ENCODE measurements around the gene FNBP1. TPM values are rescaled to one million over a fixed set of nuclear protein-coding genes. Genes with fewer than 3 reads are reported as not detected.

Gene FNBP1
- total and polyA plus RNA-seq, 2 of the 13 experiments (the other 11 are each of a cell fraction or from before 2014, with no cell fraction given), result 5.4 to 19.5 TPM

DNA sequence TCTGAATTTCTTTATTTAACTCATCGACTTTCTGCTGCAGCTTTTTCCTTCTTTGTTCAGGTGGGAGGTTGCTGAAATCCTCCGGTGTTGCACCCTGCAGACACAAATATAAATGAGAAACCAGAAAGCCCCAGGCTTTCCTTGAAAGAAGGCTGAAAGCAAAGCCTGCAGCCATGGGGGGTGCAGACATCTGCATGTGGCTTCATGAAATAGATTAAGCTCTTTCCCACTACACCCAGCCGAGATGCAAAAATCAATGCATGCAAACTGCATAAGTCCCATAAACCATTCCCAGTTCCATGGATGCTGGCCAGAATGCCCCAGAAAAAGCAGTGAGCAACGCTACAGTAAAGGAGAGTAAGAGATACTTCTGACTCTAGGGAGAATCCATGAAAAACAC, 134.1 kb downstream of the FNBP1 start:
- no peaks in the 10 kb centered on the region for H3K27me3 ChIP-seq (ENCODE audit: control insufficient read depth in 1 of 2, insufficient read depth in 2 of 2, low read length in 2 of 2)
- H3K9me3 ChIP-seq (ENCODE audit: low read length), result no peaks in the 10 kb centered on the region
- H2AFZ ChIP-seq (ENCODE audit: low read length), result no peak overlapping the region
- DNase-seq (ENCODE audit: low spot score) (no peak), ATAC-seq (no peak), FAIRE-seq (no peak)
- TF ChIP-seq MIER3 (CRISPR knock-in tag; IDR thresholded peaks at IDR 0.05; ENCODE audit: borderline replicate concordance), result no peak
- 0 out of 2 replicates have a peak, but pooled peaks cover 2% of the 10 kb centered on the region for H3K4me1 ChIP-seq (ENCODE audit: insufficient read depth, low read length)
- WGBS (ENCODE audit: low lambda C conversion rate), result 96% methylated on average over 4 of the region's 4 CpGs
- H3K4me3 ChIP-seq (replicated peaks in 1 of 3; ENCODE audit: insufficient read depth in 1 of 3, low read depth in 2 of 3, low read length in 3 of 3), result no peak overlapping the region
- H3K9ac ChIP-seq (ENCODE audit: insufficient read depth, low read depth, low read length), result no peak overlapping the region
- H4K20me1 ChIP-seq (ENCODE audit: insufficient read depth, low read length), result no peaks in the 10 kb centered on the region
- no TSS peak for BruUV-seq (replicated peaks)
- in situ Hi-C loops (cut with HindIII; ENCODE audit: extremely low pct_ligation_motif_present, low pct_unique_long_range_greater_than_20kb), result no loop called here
- no peak overlapping the region for H3K4me2 ChIP-seq (ENCODE audit: low read depth, low read length)
- no peaks in the 10 kb centered on the region for H3K79me2 ChIP-seq (ENCODE audit: insufficient read depth, low read length)
- intact Hi-C loops (cut with micrococcal nuclease; ENCODE audit: unreplicated experiment), result no loop called here
- ChIA-PET POLR2A (interaction anchor here (0.7 kb wide), 1 partner anchor 11 kb away, joined by 3 read pairs; no protein-coding TSS in a partner anchor), CTCF (ENCODE audit: low intra/inter-chr PET ratio, low total read pairs) (no interaction called here)
- no peak overlapping the region for H3K27ac ChIP-seq (ENCODE audit: extremely low read length, insufficient read depth, low read length)
- 0 out of 5 replicates have a peak, but pooled peaks cover 0 to 3% of the 10 kb centered on the region in 2 experiments for H3K36me3 ChIP-seq (replicated peaks in 1 of 2; ENCODE audit: control insufficient read depth in 1 of 2, insufficient read depth in 2 of 2, low read length in 2 of 2)

DNA sequence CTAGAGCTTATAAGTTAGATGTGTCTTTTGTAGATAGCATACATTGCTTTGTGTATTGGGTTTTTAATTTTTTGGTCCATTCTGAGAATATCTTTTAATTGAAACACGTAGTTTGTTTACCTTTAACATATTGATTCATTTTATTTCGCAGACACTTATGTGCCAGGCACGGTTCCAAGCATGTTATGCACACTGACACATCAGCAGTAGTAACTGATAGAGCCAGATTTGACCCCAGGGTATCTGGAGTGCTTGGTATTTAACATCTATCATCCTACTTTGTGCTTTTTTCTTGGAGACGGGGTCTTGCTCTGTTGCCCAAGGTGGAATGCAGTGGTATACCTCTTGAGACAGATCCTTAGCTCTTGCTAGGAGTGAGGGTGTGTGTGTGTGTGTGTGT, 135.8 kb downstream of the FNBP1 start:
- in situ Hi-C loops (cut with HindIII; ENCODE audit: extremely low pct_ligation_motif_present, low pct_unique_long_range_greater_than_20kb) (no loop called here), intact Hi-C loops (cut with micrococcal nuclease; ENCODE audit: unreplicated experiment) (no loop called here)
- no peak overlapping the region for H3K9ac ChIP-seq (ENCODE audit: insufficient read depth, low read depth, low read length)
- CTCF ChIA-PET (ENCODE audit: low intra/inter-chr PET ratio, low total read pairs), result no interaction called here
- no peaks in the 10 kb centered on the region for H3K79me2 ChIP-seq (ENCODE audit: insufficient read depth, low read length)
- H3K4me2 ChIP-seq (ENCODE audit: low read depth, low read length), result no peak overlapping the region
- no peak for ATAC-seq
- H3K4me3 ChIP-seq (replicated peaks in 1 of 3; ENCODE audit: insufficient read depth in 1 of 3, low read depth in 2 of 3, low read length in 3 of 3), result no peak overlapping the region
- H3K27ac ChIP-seq (ENCODE audit: extremely low read length, insufficient read depth, low read length), result no peak overlapping the region
- no peak for DNase-seq (ENCODE audit: low spot score)
- peaks cover 2 to 3% of the 10 kb centered on the region in 2 experiments; a peak in 1 of 5 replicates for H3K36me3 ChIP-seq (replicated peaks in 1 of 2; ENCODE audit: control insufficient read depth in 1 of 2, insufficient read depth in 2 of 2, low read length in 2 of 2)
- H3K27me3 ChIP-seq (ENCODE audit: control insufficient read depth in 1 of 2, insufficient read depth in 2 of 2, low read length in 2 of 2), result no peaks in the 10 kb centered on the region
- POLR2A ChIA-PET, result no interaction called here
- 96% methylated on average over 4 of the region's 4 CpGs for WGBS (ENCODE audit: low lambda C conversion rate)
- H3K4me1 ChIP-seq (ENCODE audit: insufficient read depth, low read length), result no peaks in the 10 kb centered on the region
- no peaks in the 10 kb centered on the region for H3K9me3 ChIP-seq (ENCODE audit: low read length)
- no TSS peak for BruUV-seq (replicated peaks)
- no peaks in the 10 kb centered on the region for H4K20me1 ChIP-seq (ENCODE audit: insufficient read depth, low read length)
- FAIRE-seq, result no peak
- H2AFZ ChIP-seq (ENCODE audit: low read length), result no peak overlapping the region
- TF ChIP-seq ETV6 (CRISPR knock-in tag; conservative IDR thresholded peaks at IDR 0.05) (no peak), ELF3 (CRISPR knock-in tag; IDR thresholded peaks at IDR 0.05) (no peak), TOE1 (CRISPR knock-in tag; IDR thresholded peaks at IDR 0.05) (no peak), ZNF335 (CRISPR knock-in tag; IDR thresholded peaks at IDR 0.05) (no peak), ZNF775 (CRISPR knock-in tag; IDR thresholded peaks at IDR 0.05; ENCODE audit: borderline replicate concordance) (no peak), PCBP1 (IDR thresholded peaks at IDR 0.05; ENCODE audit: borderline replicate concordance, low read depth, low read length) (no peak), EP300 (IDR thresholded peaks at IDR 0.05; ENCODE audit: low read depth in 2 of 2, low read length in 2 of 2) (no peak), EP300 (CRISPR knock-in tag; IDR thresholded peaks at IDR 0.05; ENCODE audit: borderline replicate concordance) (no peak), ZFP41 (CRISPR knock-in tag; IDR thresholded peaks at IDR 0.05; ENCODE audit: borderline replicate concordance) (no peak), ZFP36L1 (CRISPR knock-in tag; IDR thresholded peaks at IDR 0.05) (no peak), ATF4 (CRISPR knock-in tag; IDR thresholded peaks at IDR 0.05) (no peak)
- TF ChIP-seq, protein P1, sequence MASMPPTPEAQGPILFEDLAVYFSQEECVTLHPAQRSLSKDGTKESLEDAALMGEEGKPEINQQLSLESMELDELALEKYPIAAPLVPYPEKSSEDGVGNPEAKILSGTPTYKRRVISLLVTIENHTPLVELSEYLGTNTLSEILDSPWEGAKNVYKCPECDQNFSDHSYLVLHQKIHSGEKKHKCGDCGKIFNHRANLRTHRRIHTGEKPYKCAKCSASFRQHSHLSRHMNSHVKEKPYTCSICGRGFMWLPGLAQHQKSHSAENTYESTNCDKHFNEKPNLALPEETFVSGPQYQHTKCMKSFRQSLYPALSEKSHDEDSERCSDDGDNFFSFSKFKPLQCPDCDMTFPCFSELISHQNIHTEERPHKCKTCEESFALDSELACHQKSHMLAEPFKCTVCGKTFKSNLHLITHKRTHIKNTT (CRISPR knock-in tag; IDR thresholded peaks at IDR 0.05), result no peak
- TF ChIP-seq, protein P2, sequence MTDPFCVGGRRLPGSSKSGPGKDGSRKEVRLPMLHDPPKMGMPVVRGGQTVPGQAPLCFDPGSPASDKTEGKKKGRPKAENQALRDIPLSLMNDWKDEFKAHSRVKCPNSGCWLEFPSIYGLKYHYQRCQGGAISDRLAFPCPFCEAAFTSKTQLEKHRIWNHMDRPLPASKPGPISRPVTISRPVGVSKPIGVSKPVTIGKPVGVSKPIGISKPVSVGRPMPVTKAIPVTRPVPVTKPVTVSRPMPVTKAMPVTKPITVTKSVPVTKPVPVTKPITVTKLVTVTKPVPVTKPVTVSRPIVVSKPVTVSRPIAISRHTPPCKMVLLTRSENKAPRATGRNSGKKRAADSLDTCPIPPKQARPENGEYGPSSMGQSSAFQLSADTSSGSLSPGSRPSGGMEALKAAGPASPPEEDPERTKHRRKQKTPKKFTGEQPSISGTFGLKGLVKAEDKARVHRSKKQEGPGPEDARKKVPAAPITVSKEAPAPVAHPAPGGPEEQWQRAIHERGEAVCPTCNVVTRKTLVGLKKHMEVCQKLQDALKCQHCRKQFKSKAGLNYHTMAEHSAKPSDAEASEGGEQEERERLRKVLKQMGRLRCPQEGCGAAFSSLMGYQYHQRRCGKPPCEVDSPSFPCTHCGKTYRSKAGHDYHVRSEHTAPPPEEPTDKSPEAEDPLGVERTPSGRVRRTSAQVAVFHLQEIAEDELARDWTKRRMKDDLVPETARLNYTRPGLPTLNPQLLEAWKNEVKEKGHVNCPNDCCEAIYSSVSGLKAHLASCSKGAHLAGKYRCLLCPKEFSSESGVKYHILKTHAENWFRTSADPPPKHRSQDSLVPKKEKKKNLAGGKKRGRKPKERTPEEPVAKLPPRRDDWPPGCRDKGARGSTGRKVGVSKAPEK (CRISPR knock-in tag; IDR thresholded peaks at IDR 0.05; ENCODE audit: borderline replicate concordance), result no peak
